Measurements from ENCODE around the gene ATP1B1.

The ATP1B1 gene

DNA sequence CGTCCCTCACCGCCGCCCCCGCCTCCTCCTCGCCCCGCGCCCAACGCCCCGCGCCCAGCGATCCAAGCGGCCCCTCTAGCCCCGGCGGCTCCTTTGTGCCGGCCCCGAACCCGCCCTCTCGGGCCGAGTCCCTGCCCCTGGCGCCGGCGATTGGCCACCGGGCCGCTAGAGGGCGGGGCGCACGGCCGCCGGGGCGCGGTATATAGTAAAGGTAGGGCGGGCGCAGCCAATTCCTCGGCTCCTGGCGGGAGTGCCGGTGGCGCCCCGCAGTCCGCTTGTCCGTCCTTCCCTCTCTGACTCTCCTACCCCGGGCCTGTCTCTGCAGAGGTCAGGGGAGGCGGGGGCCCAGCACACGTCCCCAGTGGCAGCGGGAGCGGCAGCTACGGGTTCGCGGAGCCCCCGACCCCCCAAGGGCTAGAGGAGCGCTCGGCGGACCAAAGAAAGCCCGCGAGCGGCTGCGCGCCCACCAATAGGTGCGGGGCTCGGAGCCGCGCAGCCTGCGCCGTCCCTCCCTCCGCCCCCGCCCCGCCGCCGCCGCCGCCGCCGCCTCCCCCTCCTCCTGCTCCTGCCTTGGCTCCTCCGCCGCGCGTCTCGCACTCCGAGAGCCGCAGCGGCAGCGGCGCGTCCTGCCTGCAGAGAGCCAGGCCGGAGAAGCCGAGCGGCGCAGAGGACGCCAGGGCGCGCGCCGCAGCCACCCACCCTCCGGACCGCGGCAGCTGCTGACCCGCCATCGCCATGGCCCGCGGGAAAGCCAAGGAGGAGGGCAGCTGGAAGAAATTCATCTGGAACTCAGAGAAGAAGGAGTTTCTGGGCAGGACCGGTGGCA, at the start of gene ATP1B1:
TSS of gene ATP1B1 (plus strand) at position 596 of the 826 bp plus-strand sequence. CDS start at position 736, 140 bp downstream.
- peak; percentile 82 for DNase-seq (ENCODE audit: insufficient read length, low spot score)
- FAIRE-seq: no peak

DNA sequence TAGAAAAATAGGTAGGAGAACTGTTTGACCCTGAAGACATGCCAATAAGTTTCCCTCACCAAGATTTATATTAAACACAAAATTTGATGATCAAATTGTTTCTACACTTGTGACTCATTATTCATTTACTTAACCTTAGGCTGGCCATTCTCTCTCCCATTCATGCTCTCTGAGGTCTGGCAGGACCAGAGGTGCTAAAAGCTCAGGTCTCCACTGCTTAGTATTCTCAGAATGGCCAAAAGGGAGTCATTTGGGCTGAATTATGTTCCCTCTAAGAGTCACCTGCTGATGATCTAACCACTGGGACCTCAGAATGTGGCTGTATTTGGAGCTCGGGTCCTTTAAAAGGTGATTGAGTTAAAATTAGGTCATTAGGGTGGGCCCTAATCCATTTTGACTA, 47.1 kb upstream of the ATP1B1 start:
- DNase-seq (ENCODE audit: insufficient read length, low spot score) (no peak), FAIRE-seq (no peak)

DNA sequence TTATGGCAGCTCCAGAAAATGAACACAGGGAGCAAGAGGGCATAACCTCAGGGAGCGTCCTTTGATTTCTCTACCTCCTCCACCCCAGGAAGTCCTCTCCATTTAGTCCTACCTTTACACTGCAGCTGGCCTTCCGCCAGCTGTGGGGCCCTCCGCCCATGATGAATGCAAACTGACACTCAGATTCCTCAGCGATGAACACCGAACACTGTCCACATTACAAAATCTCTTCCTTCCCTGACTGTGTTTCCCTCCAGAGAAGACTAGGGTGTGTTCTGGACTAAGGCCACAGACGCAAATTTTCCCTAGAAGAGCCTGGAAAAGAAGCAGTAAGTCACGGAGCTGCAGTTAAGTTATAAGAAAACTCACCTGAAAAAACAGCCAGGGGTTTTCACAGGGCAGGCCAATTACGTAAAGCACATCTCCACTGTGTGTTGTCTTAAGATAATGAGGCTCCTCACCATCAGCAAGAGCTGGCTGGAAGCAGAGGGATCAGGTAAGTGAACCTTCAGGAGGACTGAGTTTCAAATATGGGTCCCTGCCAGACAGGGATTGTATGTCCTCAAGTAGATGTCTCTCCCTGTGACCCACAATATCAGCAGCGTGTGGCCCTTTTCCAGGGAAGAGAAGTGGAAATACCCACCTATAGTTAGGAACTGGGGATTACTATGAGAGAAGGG, 46.3 kb upstream of the ATP1B1 start:
- DNase-seq (ENCODE audit: insufficient read length, low spot score): no peak
- FAIRE-seq: no peak

DNA sequence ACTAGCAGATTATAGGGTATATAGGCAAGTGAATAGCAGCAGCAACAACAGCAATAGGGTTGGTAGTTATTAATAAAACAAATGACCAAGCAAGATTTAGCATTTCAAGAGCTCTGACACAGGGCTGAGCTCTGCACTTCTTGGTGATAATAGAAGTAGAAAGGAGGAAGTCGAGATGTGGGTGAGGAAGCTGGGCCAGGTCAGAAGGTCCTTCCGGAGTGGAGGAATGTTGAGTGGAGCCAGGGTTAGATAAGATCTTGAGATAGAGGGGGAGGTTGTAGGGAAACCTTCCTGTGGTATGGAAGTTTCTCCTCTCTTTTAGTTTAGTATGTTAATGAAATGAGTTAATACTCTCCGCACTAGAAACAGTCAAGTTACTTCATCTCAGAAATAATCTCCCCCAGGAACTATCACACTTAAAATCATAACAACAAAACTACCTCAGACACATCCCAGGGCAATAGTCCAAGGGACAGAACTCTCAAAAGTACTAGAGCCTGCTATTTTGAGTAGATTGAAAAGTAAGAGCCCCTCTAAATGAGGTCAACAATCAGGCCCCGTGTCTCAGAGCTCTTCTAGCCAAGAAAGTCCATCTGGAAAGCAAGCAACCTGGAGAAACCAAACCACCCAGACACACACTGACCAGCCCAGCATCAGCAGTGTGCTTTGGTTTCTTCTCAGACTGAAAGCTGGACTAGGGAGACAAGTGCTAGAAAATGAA, 45.4 kb upstream of the ATP1B1 start:
- no peak for FAIRE-seq
- DNase-seq (ENCODE audit: insufficient read length, low spot score): no peak

DNA sequence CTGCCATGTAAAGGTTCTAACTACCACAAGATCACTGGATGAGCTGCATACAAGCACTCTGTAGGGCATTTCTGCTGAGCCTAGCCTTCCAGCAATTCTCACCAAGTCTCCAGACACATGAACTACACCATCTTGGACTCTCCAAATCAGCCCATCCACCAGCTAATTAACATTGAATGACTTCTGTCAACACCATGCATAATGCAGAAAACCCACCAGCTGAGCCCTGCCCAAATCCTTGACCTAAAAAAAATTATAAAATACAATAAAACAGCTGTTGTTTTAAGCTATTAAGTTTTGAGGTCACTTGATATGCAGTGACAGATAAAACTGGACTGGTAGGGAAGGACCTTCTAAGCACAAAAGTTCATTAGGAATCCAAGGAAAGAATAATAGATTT, 44.3 kb upstream of the ATP1B1 start:
- FAIRE-seq (no peak), DNase-seq (ENCODE audit: insufficient read length, low spot score) (no peak)

DNA sequence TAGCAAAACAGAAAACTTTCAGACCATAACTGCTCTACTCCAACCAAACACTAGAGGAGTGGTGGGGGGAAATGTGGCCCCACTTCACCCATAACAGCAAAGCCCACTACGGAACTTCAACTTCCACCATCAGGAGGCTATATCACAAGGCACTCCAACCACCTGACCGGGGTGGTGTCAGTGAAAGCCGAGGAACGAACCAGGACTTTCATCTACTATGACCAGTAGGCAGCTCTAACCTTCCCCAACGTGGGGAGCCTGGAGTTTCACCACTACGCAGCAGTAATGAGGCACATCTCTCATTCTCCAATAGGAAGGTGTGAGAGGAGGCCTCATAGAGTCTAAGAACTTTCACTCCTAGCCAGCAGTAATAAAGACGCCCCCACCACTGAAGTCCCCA, 42.4 kb upstream of the ATP1B1 start:
- no peak for FAIRE-seq

DNA sequence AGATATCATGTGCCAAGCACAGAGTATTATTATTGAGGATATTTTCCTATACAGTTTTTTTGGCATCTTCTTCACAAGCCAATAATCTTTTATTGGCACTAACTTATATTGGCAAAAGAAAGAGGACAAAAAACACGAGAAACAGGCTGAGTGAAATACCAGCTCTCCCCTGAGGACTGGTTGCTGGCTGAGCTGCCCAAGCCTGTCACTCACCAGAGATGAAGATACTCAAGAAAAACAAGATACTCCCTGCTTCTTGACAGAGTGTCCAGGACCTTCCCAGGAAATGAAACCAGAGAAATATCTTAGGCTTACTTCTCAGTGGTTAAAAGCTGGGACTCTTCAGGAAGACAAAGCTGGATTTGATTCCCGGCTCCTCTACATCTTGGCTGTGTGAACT, 35.9 kb upstream of the ATP1B1 start:
- no peak for DNase-seq (ENCODE audit: insufficient read length, low spot score)
- no peak for FAIRE-seq

More for the DNA sequence above, 42.4 kb upstream of the ATP1B1 start:
- DNase-seq (ENCODE audit: insufficient read length, low spot score): no peak

DNA sequence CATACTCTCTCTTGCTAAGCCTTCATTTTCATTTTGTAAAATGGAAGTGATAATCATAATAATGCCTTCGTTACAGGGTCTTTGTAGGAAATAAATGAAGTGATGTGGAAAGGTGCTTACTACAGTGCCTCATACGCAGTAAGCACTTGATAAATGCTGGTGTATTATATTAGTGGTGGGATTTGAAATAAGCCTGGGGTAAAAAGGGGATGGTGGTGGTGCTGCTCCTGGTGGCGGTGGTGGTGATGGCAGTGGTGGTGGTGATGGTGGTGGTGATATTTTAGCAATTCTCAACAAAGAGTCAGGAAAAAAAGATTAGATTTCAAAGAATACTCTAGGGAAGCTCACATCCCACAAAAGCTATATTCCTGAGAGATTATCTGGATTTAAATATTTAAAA, 35.5 kb upstream of the ATP1B1 start:
- no peak for FAIRE-seq
- DNase-seq (ENCODE audit: insufficient read length, low spot score): no peak

DNA sequence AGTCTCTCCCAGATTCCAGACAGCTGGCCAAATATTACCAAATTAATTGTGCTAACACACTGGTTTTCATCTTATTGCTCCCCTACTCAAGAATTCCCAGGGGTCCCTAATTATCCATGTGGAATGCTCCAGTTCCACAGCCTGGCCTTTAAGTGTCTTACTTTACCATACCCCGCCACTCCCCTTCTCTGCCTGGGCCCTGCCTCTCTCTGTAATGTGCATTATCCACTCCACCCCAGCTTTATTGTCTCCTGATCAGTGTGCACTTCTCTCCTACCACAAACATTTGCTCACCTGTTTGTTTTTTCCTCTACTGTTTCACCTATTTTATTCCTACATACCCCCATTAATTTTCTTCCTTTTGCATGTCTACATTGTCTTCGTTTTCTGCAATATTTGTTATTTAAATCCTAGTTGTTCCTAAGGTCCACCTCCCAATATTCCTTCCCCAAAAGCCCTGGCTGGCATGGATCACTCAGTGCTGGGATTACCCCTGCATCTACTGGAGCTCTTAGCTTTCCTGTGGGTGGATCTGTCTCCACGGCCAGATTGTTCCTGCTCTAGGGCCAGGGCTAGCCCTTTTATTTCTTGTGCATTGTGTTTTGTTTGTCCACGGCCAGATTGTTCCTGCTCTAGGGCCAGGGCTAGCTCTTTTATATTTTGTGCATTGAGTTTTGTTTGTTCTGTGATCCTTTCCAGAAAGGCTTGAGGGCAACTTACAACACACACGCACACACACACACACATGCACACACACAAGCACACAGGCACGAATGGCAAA, 33.4 kb upstream of the ATP1B1 start:
- DNase-seq (ENCODE audit: insufficient read length, low spot score) (no peak), FAIRE-seq (no peak)

DNA sequence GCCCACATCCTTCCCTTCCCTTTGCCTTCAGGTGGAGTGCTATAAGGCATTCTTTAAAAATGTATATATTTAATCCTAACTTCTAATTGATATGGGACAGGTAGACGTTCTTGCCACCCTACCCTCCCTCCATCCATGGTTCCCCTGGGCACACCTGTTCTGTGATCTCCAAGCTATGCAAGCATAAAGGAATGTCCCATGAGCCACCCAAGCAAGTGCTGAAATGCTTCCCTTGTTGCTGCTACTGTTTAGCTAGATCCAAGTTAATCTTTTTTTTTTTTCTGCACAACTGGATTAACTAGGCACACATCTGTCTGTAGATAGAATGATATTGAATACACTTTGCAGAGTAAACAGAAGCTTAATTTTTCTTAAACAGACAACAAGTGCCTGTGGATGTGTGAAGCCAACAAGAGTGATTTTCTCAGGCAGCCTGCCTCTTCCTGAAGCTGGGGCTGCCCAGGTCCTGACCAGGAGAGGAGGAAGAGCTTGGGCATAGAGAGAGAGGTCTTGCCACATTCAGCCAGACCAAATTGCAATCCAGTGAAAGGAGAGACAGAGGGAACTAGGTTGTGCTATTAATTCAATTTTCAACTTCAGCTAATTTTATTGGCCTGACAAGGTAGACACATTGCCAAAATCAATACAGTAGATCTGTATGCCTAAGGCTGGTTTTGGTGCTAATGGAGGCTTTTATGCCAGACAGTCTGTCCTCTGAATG, 28.2 kb upstream of the ATP1B1 start:
- FAIRE-seq (no peak), DNase-seq (ENCODE audit: insufficient read length, low spot score) (no peak)

DNA sequence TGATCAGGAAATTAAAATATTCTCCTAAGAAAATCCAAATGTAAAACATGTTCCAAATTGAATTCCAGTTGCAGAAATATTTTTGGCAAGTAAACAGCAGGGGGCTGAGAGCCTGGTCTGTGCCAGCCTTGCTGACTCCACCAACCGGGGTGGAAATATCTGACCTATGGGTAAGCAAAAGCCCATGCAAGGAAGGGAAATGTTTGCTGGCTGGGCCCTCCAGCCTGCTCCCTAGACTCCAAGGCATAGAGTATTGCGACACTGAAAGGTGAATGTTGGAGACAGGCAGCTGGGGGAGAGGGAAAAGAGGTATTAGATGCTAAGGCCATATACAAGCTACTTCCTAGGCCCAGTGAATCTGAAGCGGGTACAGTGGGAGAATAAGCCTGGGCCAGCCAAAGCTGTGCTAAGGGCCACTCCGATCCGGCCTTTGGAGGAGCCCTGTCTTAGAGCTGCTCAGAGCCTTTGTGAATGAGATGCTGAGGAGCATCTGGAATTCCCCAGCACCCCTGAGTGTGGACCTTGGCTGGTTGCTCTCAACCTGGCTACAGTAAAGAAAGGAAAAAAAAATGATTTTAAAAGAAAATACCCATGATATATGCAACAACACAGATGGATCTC, 24.9 kb upstream of the ATP1B1 start:
- FAIRE-seq (no peak), DNase-seq (ENCODE audit: insufficient read length, low spot score) (no peak)

DNA sequence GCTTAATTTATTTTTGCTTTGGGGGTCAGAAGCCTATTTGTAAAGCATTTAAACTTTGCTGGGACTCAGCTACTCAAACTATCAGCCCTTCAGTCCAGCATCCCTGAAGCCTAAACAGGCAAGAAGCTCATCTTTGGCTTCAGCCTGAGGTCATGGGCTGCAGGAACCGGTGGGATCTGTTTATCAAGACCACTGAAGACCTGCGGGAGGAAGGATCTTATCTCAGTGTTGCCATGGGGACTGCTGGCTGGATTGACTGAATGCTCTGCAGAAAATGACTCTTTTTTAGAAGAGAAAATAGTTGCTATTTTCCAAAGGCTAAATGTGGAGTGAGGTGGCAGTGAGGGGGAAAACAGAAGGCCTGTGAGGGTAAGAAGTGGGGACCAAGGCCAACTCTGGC, 20.6 kb upstream of the ATP1B1 start:
- FAIRE-seq: no peak
- DNase-seq (ENCODE audit: insufficient read length, low spot score): no peak

DNA sequence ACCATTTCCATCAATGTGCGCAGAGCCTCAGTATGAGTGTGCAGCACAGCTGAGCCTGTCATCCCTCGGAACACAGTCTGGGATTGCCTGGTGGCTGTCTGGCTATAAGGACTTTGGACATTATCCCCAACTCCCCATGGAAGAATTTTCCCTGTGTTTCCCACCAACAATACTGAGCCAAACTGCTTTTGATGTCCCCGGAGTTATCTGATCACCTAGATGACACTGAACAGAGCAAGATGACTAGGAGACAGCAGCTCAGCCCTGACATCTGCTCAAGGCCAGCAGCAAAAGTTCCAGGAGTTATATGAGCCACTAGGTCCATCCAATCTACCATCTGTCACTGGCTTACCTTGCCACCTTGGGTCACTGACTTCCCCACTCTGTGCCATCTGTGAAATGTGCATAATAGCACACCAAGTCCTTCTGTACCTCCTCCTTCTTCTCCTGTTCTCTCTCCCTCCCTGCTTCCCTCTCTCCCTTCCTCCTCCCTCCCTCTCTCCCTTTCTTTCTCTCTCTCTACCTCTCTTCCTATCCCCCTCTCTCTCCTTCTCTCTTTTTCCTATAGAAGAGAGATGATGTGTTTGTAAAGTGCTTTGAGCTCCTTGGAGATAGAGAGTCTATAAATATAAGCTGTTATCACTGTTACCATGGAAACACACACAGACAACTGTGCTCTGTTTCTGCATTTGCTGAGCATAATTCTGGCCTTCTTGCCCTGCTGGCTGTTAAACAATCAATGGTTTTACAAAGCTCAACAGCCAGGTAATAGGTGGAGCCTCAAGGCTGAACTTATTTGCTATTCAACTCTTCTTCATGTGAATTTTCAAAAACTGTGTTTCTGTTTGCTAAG, 19.7 kb upstream of the ATP1B1 start:
- FAIRE-seq (no peak), DNase-seq (ENCODE audit: insufficient read length, low spot score) (no peak)

DNA sequence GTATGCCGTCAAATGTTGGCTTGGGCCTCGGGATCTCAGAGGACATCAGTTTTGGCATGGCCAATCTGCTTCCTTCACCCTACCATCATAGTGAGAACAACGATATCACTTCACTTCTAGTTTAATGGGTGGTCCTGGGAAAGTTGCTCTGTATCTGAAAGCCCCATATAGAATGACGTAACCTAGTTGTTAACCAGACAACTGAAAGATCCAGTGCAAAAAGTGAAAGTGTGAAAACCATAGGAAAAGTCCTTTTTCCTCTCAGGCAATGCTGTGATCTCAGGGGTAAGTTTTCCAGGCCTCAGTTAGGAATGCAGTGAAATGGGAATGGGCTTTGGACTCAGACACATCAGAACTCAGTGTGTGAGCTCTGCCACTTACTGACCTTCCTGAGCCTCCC, 18.6 kb upstream of the ATP1B1 start:
- FAIRE-seq: no peak

DNA sequence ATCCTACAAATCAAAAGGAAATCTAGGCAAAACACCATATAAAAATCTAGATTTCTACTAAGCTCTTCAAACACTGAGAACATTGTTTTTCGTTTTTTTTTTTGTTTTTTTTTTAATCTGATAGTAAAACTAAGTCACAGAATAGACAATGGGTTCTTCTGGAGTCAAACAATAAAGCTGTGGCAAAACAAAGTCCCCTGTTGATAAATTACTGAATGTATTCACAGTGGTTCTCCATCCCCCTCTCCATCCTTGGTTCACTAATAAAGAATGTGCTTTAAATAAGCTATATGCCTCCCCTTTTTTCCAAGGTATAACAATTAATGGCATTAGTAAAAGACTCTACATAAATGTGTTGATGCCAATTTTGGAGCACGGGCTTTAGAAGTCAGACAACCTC, 16.7 kb upstream of the ATP1B1 start:
- DNase-seq (ENCODE audit: insufficient read length, low spot score): no peak
- FAIRE-seq: no peak

More for the DNA sequence above, 18.6 kb upstream of the ATP1B1 start:
- DNase-seq (ENCODE audit: insufficient read length, low spot score): no peak

DNA sequence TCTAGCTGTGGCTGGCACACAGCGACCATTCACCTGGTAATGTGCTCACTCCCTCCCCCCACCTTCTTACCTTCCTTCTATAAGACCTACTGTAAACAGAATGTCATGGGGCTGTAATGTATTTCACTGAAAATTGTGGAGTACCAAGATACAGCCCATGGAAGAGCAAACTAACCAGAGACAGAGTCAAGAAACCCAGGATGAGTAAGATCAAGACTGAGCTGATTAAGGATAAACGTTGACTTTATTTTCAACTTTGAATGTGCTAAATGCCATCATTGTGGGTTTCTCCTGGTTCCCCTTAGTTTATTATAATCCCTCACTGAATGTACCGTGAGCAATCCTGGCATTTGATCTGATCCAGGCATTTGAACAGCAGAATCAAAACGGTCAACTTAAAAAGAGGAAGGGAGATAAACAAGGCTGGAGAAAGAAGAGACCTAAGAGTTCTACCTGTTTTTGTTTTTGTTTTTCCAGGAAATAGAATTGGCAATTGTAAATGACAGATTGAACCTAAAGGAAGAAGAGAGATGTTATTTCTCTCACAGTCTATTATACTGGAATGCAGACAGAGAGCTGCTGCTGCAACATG, 16.1 kb upstream of the ATP1B1 start:
- FAIRE-seq: no peak

DNA sequence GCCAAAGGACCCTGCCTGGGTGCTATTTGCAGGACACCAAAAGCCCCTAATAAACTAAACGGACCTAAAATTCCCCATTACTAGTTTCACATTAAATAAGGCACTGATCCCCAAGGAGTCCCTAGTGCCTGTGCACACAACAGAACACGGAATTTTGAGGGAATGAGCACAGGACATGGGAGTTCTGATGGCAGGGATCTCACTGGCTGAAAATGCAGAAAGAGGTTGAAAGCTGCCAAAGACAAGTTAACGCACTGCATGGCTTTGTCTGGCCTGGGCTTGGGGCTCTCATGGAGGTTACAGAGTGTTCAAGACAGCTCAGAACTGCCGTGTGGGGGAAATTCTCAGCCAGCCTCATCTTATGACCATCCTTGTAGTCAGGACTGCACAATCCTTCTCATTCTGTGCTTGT, 15.6 kb upstream of the ATP1B1 start:
- FAIRE-seq (no peak), DNase-seq (ENCODE audit: insufficient read length, low spot score) (no peak)

More for the DNA sequence above, 16.1 kb upstream of the ATP1B1 start:
- DNase-seq (ENCODE audit: insufficient read length, low spot score): no peak

DNA sequence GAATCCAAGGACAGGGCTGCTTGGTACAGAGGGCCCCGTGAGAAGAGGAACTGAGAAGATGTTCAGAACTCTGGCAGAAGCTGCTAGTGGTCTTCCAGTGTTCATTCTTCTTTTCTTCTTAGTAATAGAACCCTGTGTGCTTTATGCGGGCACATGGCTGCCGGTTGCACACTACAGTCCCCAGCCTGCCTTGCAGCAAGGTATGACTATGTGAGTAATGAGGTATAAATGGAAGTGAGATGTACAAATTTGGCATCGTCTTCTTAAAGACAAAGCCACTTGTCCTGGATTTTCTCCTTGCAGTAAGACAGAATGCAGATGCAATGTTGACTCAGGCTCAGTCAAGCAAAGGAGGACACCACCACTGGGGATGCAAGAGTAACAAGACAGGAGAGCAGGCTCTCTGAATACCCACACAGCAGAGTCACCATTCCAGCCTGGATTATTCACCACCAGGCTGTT, 15.0 kb upstream of the ATP1B1 start:
- no peak for DNase-seq (ENCODE audit: insufficient read length, low spot score)

More for the DNA sequence above, 15.0 kb upstream of the ATP1B1 start:
- no peak for FAIRE-seq

Measured in HTR-8/SVneo (cell line).